ENCODE results near the gene LLPH.
A peak's percentile ranks its signal among the peaks of the same experiment; 100 is the strongest.

LLPH gene

DNA sequence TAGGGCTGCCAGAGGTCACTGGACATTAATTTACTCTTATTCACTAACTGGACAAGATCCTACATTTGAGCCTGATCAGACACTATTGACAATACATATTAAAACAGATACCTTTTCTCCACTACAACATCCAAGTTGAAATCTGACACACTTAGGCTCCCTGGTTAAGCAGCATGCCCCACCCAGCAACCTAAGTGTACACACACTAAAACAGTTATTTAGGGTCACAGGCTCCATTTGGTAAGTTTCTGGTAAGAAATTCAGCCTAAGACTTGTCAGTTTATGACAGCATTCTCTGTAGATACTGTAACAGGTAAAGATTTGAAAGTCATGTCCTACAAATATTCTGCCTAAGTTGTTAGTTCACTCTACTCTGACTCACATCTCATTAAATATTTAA, 12.3 kb upstream of the LLPH start:
- no peak for DNase-seq (ENCODE audit: low read depth in 2 of 2)

- no peak for DNase-seq (ENCODE audit: low read depth in 2 of 2)
Observed at GRCh38 chr12:66141299-66141698, 10.7 kb upstream of the LLPH start.

GRCh38 chr12:66140731-66141130, 10.2 kb upstream of the LLPH start:
- no peak for DNase-seq (ENCODE audit: low read depth in 2 of 2)

DNA sequence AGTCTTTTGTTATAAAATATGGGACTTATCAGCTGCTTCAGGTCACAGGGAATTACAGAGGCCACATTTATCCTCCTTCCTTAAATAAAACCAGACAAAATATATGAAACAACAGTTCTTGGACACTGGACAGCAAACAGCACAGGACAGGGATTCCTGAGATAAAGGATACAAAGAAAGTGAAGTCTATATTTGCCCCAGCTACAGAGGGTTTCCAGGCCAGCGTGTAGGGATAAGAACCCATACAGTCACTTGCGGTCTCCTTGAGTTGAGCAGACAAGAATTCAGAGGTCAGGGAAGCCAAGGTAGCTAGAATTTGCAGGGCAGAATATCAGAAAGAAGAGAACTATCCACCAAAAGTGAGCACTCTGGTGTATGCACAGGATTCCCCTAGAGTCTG, 8.8 kb upstream of the LLPH start:
- DNase-seq (ENCODE audit: low read depth in 2 of 2): no peak

DNA sequence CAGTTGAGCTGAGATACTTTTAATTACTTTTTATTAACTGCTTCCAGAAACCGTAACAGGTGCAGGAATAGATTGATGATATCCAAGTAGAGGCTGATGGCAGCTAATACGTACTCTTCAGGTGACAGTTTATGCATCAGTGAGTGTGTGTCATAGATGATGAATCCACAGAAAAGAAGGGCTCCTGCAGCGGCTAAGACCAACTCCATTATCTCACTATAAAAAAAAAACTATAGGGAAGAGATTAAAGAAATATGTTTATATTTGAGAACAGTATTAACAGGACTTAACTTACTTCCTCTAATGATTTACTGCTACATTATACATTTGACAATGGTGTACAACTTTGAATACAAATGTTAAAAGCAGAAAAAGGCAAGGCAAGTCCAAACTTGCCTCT, 7.4 kb upstream of the LLPH start:
- DNase-seq (ENCODE audit: low read depth in 2 of 2): no peak

- DNase-seq (ENCODE audit: low read depth in 2 of 2): no peak
Observed at GRCh38 chr12:66132408-66132807, 1.9 kb upstream of the LLPH start.

DNA sequence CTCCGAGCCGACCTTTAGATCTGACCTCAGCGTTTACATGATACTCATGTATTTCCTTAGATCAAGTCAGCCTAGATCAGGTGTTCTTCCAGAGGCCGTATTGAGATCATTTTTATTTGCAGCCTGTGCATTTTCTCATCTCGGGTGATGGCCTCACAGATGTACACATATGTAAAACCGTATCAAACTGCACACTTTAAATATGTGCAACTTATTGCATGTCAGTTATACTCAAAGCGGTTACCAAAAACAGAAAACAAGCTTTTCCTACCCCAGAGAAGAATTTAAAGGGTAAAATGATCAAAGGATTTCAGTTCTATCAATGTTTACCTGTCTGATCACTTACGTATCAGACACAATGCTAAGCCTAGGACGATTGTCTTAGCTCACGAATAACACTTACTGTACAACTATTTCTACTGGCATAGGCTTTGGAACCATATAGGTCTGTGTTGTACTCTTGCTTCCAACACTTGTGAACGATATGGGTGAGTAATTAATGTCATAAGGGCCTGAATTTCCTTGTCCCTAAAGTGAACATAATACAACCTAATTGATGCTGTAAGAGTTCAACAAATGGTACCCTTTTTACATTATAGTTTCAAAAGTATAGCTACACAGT, 628 bp upstream of the LLPH start:
- DNase-seq (ENCODE audit: low read depth in 2 of 2): no peak

DNA sequence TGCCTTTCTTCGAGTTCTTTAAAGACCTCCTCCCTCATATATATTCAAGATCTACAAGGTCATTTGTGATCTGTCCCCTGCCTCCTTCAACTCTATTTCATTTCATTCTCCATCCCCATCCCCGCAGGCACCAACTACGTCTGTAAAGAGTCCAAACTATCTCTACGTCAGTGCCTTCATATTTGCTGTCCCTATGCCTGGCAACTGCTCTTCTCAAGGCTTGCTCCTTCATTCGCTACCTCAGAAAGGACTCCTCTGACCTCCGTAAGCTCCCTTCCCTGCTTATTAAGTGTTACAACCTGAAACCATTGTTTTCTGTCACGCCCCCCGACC, 650 bp downstream of the LLPH start:
- no peak for DNase-seq (ENCODE audit: low read depth in 2 of 2)

- no peak for DNase-seq (ENCODE audit: low read depth in 2 of 2)
Observed at GRCh38 chr12:66127650-66128049, 2.9 kb downstream of the LLPH start.

GRCh38 chr12:66120477-66120876, 10.1 kb downstream of the LLPH start:
- no peak for DNase-seq (ENCODE audit: low read depth in 2 of 2)

- no peak for DNase-seq (ENCODE audit: low read depth in 2 of 2)
Observed at GRCh38 chr12:66119870-66120241, 10.7 kb downstream of the LLPH start.

DNA sequence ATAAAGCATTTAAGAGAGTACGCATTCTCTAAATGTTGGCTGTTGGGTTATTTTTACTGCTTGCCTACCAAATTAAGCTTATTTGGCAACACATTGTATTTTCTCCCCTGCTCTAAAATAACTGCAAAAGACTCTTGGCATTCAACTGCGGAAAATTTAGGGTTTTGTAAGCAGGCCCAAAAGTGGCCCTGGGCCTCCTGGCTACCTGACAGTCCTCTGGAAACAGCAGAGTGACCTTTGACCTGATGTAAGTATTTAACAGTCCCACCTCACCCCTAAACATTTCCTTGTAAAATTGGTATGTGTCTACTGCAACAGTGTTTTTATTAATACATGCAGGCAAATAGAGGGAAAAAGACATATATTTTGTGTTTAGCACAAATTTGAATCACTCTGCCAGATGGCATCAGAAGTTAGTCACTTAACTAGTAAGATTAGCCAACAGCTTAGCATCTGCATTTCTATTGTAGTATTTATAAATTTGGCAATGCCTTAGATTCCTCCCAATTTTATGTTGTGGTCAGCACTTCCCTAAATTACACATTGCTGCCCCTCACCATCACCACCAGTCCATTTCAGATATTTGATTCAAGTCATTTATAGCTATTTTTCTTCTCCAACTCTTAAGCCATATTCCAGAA, 11.2 kb downstream of the LLPH start:
- DNase-seq (ENCODE audit: low read depth in 2 of 2): no peak

DNA sequence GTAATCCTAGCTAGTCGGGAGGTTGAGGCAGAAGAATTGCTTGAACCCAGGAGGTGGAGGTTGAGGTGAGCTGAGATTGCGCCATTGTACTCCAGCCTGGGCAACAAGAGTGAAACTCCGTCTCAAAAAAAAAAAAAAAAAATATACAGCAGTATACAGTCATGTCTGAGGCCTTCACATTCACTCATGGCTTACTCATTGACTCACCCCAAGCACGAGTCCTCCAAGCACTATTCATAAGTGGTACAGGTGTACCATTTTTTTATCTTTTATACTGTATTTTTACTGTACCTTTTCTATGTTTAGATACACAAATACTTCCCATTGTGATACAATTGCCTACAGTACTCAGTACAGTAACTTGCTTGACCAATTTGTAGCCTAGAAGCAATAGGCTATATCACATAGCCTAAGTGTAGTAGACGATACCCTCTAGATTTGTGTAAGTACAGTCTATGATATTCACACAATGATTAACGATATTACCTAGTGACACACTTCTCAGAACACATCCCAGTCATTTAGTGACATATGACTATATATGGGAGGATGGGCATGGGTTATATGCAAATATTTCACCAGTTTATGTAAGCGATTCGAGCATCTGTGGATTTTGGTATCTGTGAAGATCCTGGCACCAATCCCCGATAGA, 12.2 kb downstream of the LLPH start:
- no peak for DNase-seq (ENCODE audit: low read depth in 2 of 2)

DNA sequence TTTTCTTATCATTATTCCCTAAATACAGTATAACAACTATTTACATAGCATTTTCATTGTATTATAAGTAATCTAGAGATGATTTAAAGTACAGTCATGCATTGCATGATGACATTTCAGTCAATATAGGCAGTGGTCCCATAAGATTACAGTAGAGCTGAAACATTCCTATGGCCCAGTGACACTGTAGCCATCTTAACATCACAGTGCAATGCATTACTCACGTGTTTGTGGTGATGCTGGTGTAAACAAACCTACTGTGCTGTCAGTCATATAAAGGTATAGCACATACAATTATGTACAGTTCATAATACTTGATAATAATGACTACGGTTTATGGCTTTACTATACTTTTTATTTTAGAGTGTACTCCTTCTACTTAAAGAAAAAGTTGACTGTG, 13.3 kb downstream of the LLPH start:
- no peak for DNase-seq (ENCODE audit: low read depth in 2 of 2)

- no peak for DNase-seq (ENCODE audit: low read depth in 2 of 2)
Observed at GRCh38 chr12:66115071-66115600, 15.4 kb downstream of the LLPH start.

GRCh38 chr12:66113471-66113870, 17.1 kb downstream of the LLPH start:
- DNase-seq (ENCODE audit: low read depth in 2 of 2): no peak

- DNase-seq (ENCODE audit: low read depth in 2 of 2): no peak
Observed at GRCh38 chr12:66111605-66112004, 18.9 kb downstream of the LLPH start.

DNA sequence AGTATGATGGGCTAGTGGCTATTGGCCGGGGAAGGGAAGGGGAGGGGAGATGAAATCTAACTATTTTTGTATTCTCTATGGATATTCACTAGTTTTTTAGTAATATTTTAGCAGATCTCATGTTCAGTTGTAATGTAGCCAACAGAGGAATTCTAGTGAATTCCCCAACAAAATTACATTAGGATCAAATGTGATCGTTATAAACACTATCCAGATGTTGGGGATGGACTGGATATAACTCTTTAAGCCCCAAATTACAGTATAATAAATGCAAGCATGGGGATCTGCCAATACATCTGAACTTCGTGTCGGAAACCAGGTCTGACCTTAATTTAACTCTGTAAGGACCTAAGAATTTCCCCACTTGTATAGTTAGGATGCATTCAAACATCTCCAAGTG, 21.5 kb downstream of the LLPH start:
- DNase-seq (ENCODE audit: low read depth in 2 of 2): no peak

DNA sequence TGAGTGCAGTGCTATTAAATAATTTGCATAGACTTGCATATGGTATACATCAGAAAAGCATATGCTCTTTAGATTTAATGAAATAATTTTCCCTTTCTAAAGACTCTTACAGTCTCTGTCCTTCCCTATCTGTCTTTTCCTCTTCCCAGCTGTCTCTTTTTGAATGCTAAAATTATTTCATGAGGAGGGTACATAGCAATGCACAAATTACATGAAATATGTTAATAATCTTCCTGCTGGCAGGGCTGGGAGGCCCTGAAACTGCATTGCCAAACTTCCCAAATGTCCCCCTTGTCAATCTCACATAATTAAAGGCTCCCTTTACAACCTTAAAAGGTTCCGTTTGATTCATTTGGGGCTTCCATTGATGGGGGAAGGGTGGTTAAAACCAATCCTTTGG, 22.2 kb downstream of the LLPH start:
- DNase-seq (ENCODE audit: low read depth in 2 of 2): no peak

DNA sequence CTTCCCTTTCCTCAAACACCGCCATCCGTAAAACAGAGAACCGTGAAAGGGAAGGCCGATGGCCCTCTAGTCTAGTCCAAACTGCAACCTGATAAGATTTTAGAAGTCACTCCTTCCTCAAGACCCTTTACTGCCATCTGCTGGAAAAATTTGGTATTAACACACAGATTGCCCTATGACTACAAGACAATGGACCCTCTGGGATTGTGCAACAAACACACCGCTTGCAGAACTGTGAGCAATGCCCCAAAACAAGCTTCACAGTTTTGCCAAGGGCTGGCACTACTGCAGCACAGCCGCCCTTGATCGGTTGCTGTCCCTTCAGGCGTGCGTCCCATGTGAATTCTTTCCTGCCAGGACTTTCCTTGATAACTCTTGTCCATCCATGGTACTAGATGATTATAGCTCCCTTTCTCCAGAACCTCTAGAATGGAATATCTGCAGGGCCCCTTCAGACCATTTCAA, 23.1 kb downstream of the LLPH start:
- DNase-seq (ENCODE audit: low read depth in 2 of 2): peak in 1 of 2 donors; percentile 63

DNA sequence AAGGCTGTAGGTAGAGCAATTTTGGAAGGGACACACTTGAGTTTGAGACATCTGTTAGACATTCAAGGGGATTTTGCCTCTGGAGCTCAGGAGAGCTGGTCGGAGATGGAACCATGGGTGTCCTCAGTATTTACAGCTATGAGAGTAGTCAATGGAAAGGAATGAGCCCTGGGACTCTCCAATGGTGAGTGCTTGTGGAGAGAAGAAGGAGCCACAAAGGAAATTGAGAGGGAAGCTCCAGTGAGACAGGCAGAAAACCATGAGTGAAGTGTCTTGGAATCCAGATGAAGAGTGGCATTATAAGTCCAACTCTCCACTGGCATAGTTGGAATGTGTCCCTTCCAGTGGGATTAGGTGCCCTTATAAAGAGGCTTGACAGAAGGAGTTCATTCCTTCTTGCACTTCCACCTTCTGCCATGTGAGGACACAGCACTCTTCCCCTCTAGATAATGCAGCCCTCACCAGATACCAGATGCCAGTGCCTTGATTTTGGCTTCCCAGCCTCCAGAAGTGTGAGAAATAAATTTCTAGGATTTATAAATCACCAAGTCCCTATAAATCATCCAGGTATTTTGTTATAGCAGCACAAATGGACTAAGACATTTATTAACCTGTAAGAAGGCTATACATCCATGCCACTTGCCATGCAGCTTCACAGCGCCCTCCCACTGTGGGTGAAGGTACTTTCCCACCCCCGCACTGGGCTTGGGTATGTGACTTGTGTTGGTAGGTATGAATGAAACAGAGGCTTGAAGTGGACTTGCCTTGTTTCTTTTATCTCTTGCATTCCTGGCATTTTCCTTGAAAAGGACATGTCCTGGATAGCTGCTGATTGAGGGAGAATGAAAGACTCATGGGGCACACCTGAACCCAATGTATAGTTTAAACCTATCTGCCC, 27.3 kb downstream of the LLPH start:
- DNase-seq (ENCODE audit: low read depth in 2 of 2): no peak

DNA sequence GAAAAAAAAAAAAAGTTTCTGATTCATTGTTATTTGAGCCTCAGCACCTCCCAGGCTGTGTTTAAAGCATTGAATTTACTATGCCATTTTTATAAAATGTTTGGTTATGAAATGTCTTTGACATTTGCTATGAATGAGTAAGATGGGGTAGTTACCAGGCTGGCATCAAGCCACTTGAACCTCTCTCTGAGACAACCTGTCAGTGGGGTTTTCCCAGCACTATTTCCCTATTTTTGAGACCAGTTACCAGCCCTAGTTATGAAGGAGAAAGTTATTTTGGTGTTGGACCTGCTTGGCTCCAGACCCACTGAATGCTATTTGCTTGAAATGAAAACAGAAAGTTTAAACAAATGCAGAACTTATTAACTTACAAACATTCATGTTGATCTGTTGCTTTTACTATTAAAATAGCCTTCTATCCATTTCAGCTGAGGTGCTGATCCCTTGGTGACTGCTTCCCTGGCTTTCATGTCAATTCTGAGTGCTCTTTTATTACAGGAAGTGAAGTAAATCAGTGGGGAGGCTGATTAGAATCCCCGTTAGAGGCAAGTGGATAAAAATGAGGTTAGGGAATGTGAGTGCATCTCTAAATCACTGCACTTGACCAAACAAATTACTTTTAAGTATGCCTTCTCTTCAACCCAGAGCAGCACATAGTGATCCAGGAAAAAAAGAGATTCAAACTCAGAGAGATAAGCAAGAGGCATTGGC, 37.8 kb downstream of the LLPH start:
- DNase-seq (ENCODE audit: low read depth in 2 of 2): no peak

Measured in stimulated activated CD4-positive, alpha-beta T cell treated with anti-CD3 and anti-CD28 coated beads, Interleukin-1b, Interleukin-23, amount 100 ng/mL, for 4 hours (primary cell).